Osteocyte (in vitro differentiated cells): ENCODE data around the gene HES3. TPM values are rescaled to one million over a fixed set of nuclear protein-coding genes. Genes with fewer than 3 reads are reported as not detected.

Source experiments
- DNase-seq: peaks from one replicate; pipeline ENCODE4 v3.0.0; 2021; ENCODE audit warnings: mixed read lengths; ENCODE audit not compliant: unreplicated experiment; ENCODE audit errors: extremely low spot score
- H3K27ac Mint-ChIP-seq: one replicate; pipeline ENCODE4 v1.8.0; 2021; ENCODE audit warnings: mild to moderate bottlenecking, mixed read lengths; ENCODE audit not compliant: unreplicated experiment
- H3K27me3 Mint-ChIP-seq: one replicate; pipeline ENCODE4 v1.8.0; 2021; ENCODE audit warnings: mixed read lengths; ENCODE audit not compliant: unreplicated experiment
- H3K36me3 Mint-ChIP-seq: one replicate; pipeline ENCODE4 v1.8.0; 2021; ENCODE audit warnings: mixed read lengths; ENCODE audit not compliant: unreplicated experiment
- H3K4me1 Mint-ChIP-seq: one replicate; pipeline ENCODE4 v1.8.0; 2021; ENCODE audit warnings: mixed read lengths; ENCODE audit not compliant: unreplicated experiment
- H3K4me3 Mint-ChIP-seq: one replicate; pipeline ENCODE4 v1.8.0; 2021; ENCODE audit warnings: mild to moderate bottlenecking, moderate library complexity, mixed read lengths; ENCODE audit not compliant: unreplicated experiment
- H3K9me3 Mint-ChIP-seq: one replicate; pipeline ENCODE4 v1.8.0; 2021; ENCODE audit warnings: mixed read lengths; ENCODE audit not compliant: unreplicated experiment
- CTCF ChIP-seq: fragments of 200-600 bp; sonication (generic); IDR thresholded peaks from 2 replicates; pipeline ENCODE4 v1.5.0; 2021; ENCODE audit warnings: antibody characterized with exemption, mild to moderate bottlenecking, moderate library complexity
- total RNA-seq: library from RNA; stranded (reverse); gene quantifications from 2 replicates; pipeline ENCODE4 v1.2.1, GENCODE V29; 2021

The HES3 gene
- total RNA-seq, 1 donor from 2014 or later: not detected

GRCh38 chr1:6287431-6287886, 43.5 kb downstream of the HES3 start:
- H3K27me3 Mint-ChIP-seq: no peaks in the 10 kb centered on the region
- H3K9me3 Mint-ChIP-seq: no peaks in the 10 kb centered on the region
- no peak for TF ChIP-seq CTCF
- H3K27ac Mint-ChIP-seq: no peak overlapping the region
- no peaks in the 10 kb centered on the region for H3K4me1 Mint-ChIP-seq
- DNase-seq: no peak
- no peak overlapping the region for H3K4me3 Mint-ChIP-seq
- H3K36me3 Mint-ChIP-seq: no peaks in the 10 kb centered on the region

- no peak for TF ChIP-seq CTCF
- Mint-ChIP-seq H3K36me3 (peaks cover under 1% of the 10 kb centered on the region), H3K9me3 (no peaks in the 10 kb centered on the region), H3K27ac (no peak overlapping the region), H3K4me1 (no peaks in the 10 kb centered on the region), H3K27me3 (no peaks in the 10 kb centered on the region), H3K4me3 (no peak overlapping the region)
- DNase-seq: no peak
Measured at GRCh38 chr1:6288026-6288425, 44.0 kb downstream of the HES3 start.

- no peaks in the 10 kb centered on the region for H3K4me1 Mint-ChIP-seq
- no peak overlapping the region for H3K4me3 Mint-ChIP-seq
- DNase-seq: no peak
- H3K36me3 Mint-ChIP-seq: peaks cover 6% of the 10 kb centered on the region
- H3K27me3 Mint-ChIP-seq: no peaks in the 10 kb centered on the region
- no peak for TF ChIP-seq CTCF
- no peak overlapping the region for H3K27ac Mint-ChIP-seq
- no peaks in the 10 kb centered on the region for H3K9me3 Mint-ChIP-seq
Measured at GRCh38 chr1:6288665-6289064, 44.7 kb downstream of the HES3 start.

GRCh38 chr1:6292102-6292501, 48.1 kb downstream of the HES3 start:
- Mint-ChIP-seq H3K9me3 (no peaks in the 10 kb centered on the region), H3K36me3 (peaks cover 6% of the 10 kb centered on the region), H3K27me3 (no peaks in the 10 kb centered on the region), H3K4me3 (no peak overlapping the region), H3K4me1 (no peaks in the 10 kb centered on the region), H3K27ac (no peak overlapping the region)
- no peak for DNase-seq
- TF ChIP-seq CTCF: no peak

- no peaks in the 10 kb centered on the region for H3K27me3 Mint-ChIP-seq
- no peak for DNase-seq
- peaks cover 6% of the 10 kb centered on the region for H3K36me3 Mint-ChIP-seq
- TF ChIP-seq CTCF: no peak
- H3K4me1 Mint-ChIP-seq: no peaks in the 10 kb centered on the region
- no peak overlapping the region for H3K27ac Mint-ChIP-seq
- no peak overlapping the region for H3K4me3 Mint-ChIP-seq
- no peaks in the 10 kb centered on the region for H3K9me3 Mint-ChIP-seq
Measured at GRCh38 chr1:6294080-6294889, 50.3 kb downstream of the HES3 start.
